ENCODE data around the gene SH3BGRL2.
A peak's percentile ranks its signal among the peaks of the same experiment; 100 is the strongest.

SH3BGRL2 gene

DNA sequence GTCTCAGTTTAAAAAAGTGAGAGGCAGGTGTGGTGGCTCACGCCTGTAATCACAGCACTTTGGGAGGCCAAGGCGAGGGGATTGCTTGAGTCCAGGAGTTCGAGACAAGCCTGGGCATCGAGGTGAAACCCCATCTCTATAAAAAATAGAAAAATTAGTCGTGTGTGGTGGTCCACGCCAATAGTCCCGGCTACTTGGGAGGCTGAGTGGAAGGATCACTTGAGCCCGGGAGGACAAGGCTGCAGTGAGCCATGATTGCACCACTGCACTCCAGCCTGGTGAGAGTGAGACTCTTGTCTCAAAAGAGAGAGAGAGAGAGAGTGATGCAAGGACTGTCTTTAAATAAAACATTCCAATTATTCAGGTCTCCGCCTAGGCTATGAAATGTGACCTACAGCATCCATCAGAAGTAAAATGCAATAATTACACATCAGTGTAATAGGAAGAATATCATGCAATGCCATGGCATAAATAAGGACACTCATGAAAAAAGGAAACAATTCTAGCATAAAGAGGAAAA is 81.5 kb downstream of the SH3BGRL2 start:
- no peak for DNase-seq
- H3K4me3 ChIP-seq (ENCODE audit: control insufficient read depth in 1 of 7, extremely low read depth in 1 of 7, insufficient read depth in 4 of 7, low read depth in 2 of 7, low read length in 6 of 7): no peak overlapping the region
- H3K36me3 ChIP-seq (ENCODE audit: control insufficient read depth in 4 of 4, insufficient read depth in 4 of 4, low read length in 3 of 4): no peaks in the 10 kb centered on the region
- no peaks in the 10 kb centered on the region for H3K4me1 ChIP-seq (ENCODE audit: control extremely low read depth in 1 of 4, control insufficient read depth in 4 of 4, insufficient read depth in 4 of 4, low read length in 3 of 4)
- WGBS (ENCODE audit: insufficient coverage): 98% methylated on average over 8 of the region's 9 CpGs
- ChIA-PET CTCF (interaction anchor here (1.0 to 2.9 kb wide), 3 partner anchors 9 to 143 kb away, joined by 3 to 10 read pairs (median 4); no protein-coding TSS in a partner anchor), POLR2A (no interaction called here)
- no peaks in the 10 kb centered on the region for H3K9me3 ChIP-seq (ENCODE audit: control extremely low read depth in 1 of 5, control insufficient read depth in 4 of 5, insufficient read depth in 2 of 5, low read depth in 1 of 5, low read length in 4 of 5)
- H3K27me3 ChIP-seq (replicated peaks in 2 of 5; ENCODE audit: control insufficient read depth in 4 of 5, insufficient read depth in 5 of 5, low read length in 4 of 5): peaks cover 0 to 3% (median 0%) of the 10 kb centered on the region in 5 experiments
- no peak overlapping the region for H3K27ac ChIP-seq (ENCODE audit: insufficient read depth in 1 of 2, low read depth in 1 of 2, low read length in 2 of 2, poor library complexity in 1 of 2, severe bottlenecking in 2 of 2)

DNA sequence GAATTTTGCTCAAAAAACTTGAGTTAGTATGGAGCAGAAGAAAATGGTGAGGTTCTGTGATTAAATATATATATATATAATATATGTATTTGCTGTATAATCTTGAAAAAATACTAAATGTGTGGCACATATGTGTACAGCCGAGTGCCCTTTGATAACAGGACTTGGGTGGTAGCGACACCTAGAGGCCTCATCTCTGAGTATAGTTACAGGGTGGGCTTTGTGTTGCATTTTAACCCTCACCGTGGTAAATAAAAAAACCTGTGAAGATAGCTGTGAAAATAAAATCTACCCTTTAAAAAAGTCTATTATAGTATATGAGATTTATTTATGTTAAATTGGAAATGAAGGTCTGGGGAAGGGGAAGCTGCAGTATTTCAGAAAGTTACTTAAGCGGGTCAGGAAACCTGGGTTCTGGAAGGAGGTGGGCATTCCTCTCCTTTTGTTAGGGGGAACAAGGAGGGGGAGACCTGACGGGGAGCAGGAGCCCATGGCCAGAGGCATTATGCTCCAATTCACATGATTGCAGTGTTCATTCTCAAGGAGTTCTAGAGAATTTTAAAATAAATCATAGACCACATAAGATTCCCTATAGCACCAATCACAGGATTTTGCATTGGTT is 82.7 kb downstream of the SH3BGRL2 start:
- ChIA-PET CTCF (interaction anchor here (0.7 to 2.2 kb wide), 7 partner anchors 8 to 144 kb away, joined by 3 to 18 read pairs (median 4); no protein-coding TSS in a partner anchor), POLR2A (no interaction called here)
- Histone ChIP-seq H3K36me3 (ENCODE audit: control insufficient read depth in 4 of 4, insufficient read depth in 4 of 4, low read length in 3 of 4) (no peaks in the 10 kb centered on the region), H3K4me1 (ENCODE audit: control extremely low read depth in 1 of 4, control insufficient read depth in 4 of 4, insufficient read depth in 4 of 4, low read length in 3 of 4) (no peaks in the 10 kb centered on the region), H3K27ac (ENCODE audit: insufficient read depth in 1 of 2, low read depth in 1 of 2, low read length in 2 of 2, poor library complexity in 1 of 2, severe bottlenecking in 2 of 2) (no peak overlapping the region), H3K9me3 (ENCODE audit: control extremely low read depth in 1 of 5, control insufficient read depth in 4 of 5, insufficient read depth in 2 of 5, low read depth in 1 of 5, low read length in 4 of 5) (no peaks in the 10 kb centered on the region), H3K27me3 (replicated peaks in 2 of 5; ENCODE audit: control insufficient read depth in 4 of 5, insufficient read depth in 5 of 5, low read length in 4 of 5) (peaks cover 0 to 3% (median 0%) of the 10 kb centered on the region in 5 experiments), H3K4me3 (ENCODE audit: control insufficient read depth in 1 of 7, extremely low read depth in 1 of 7, insufficient read depth in 4 of 7, low read depth in 2 of 7, low read length in 6 of 7) (no peak overlapping the region)
- 43% methylated on average over 2 of the region's 5 CpGs for WGBS (ENCODE audit: insufficient coverage)
- peak; percentile 58 to 80 (median 73) for DNase-seq

DNA sequence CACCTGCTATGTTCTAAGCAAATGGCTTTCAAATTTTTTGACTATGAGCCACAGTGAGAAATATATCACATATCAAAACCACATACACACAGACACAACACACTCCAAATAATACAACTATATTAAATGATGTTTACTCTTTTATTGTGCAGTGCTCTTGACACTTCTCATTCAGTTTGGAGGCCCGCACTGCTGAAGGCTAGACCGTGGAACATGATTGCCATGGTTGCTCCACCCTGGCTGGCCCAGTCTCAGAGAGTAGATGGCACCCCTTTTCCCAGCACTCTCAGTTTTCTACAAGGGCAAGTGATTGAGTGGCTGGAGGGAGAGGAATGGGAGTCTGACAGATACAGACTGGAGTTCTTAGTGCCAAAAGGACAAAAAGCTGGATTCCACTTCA is 86.9 kb downstream of the SH3BGRL2 start:
- H3K36me3 ChIP-seq (ENCODE audit: control insufficient read depth in 4 of 4, insufficient read depth in 4 of 4, low read length in 3 of 4): no peaks in the 10 kb centered on the region
- no peak overlapping the region for H3K4me3 ChIP-seq (ENCODE audit: control insufficient read depth in 1 of 7, extremely low read depth in 1 of 7, insufficient read depth in 4 of 7, low read depth in 2 of 7, low read length in 6 of 7)
- no peaks in the 10 kb centered on the region for H3K9me3 ChIP-seq (ENCODE audit: control extremely low read depth in 1 of 5, control insufficient read depth in 4 of 5, insufficient read depth in 2 of 5, low read depth in 1 of 5, low read length in 4 of 5)
- ChIA-PET CTCF (interaction anchor here (1.1 kb wide), 1 partner anchor 149 kb away, joined by 3 read pairs; no protein-coding TSS in a partner anchor), POLR2A (no interaction called here)
- WGBS (ENCODE audit: insufficient coverage): 87% methylated on average over 2 of the region's 2 CpGs
- no peaks in the 10 kb centered on the region for H3K4me1 ChIP-seq (ENCODE audit: control extremely low read depth in 1 of 4, control insufficient read depth in 4 of 4, insufficient read depth in 4 of 4, low read length in 3 of 4)
- no peak for DNase-seq
- H3K27ac ChIP-seq (ENCODE audit: insufficient read depth in 1 of 2, low read depth in 1 of 2, low read length in 2 of 2, poor library complexity in 1 of 2, severe bottlenecking in 2 of 2): no peak overlapping the region
- H3K27me3 ChIP-seq (replicated peaks in 2 of 5; ENCODE audit: control insufficient read depth in 4 of 5, insufficient read depth in 5 of 5, low read length in 4 of 5): peaks cover 0 to 3% (median 0%) of the 10 kb centered on the region in 5 experiments

- Histone ChIP-seq H3K27me3 (replicated peaks in 2 of 5; ENCODE audit: control insufficient read depth in 4 of 5, insufficient read depth in 5 of 5, low read length in 4 of 5) (peaks cover 0 to 3% (median 0%) of the 10 kb centered on the region in 5 experiments), H3K4me1 (ENCODE audit: control extremely low read depth in 1 of 4, control insufficient read depth in 4 of 4, insufficient read depth in 4 of 4, low read length in 3 of 4) (no peaks in the 10 kb centered on the region), H3K27ac (ENCODE audit: insufficient read depth in 1 of 2, low read depth in 1 of 2, low read length in 2 of 2, poor library complexity in 1 of 2, severe bottlenecking in 2 of 2) (no peak overlapping the region), H3K36me3 (ENCODE audit: control insufficient read depth in 4 of 4, insufficient read depth in 4 of 4, low read length in 3 of 4) (no peaks in the 10 kb centered on the region), H3K9me3 (ENCODE audit: control extremely low read depth in 1 of 5, control insufficient read depth in 4 of 5, insufficient read depth in 2 of 5, low read depth in 1 of 5, low read length in 4 of 5) (no peaks in the 10 kb centered on the region), H3K4me3 (ENCODE audit: control insufficient read depth in 1 of 7, extremely low read depth in 1 of 7, insufficient read depth in 4 of 7, low read depth in 2 of 7, low read length in 6 of 7) (no peak overlapping the region)
- no peak for DNase-seq
- ChIA-PET POLR2A (no interaction called here), CTCF (interaction anchor here (1.1 to 1.9 kb wide), 2 partner anchors 10 to 150 kb away, joined by 3 to 5 read pairs; no protein-coding TSS in a partner anchor)
- 93% methylated on average over 7 of the region's 8 CpGs for WGBS (ENCODE audit: insufficient coverage)
Measured at GRCh38 chr6:79718509-79719247, 87.5 kb downstream of the SH3BGRL2 start.

GRCh38 chr6:79719248-79719960 is 88.3 kb downstream of the SH3BGRL2 start:
- POLR2A ChIA-PET: no interaction called here
- Histone ChIP-seq H3K4me1 (ENCODE audit: control extremely low read depth in 1 of 4, control insufficient read depth in 4 of 4, insufficient read depth in 4 of 4, low read length in 3 of 4) (no peaks in the 10 kb centered on the region), H3K27me3 (replicated peaks in 2 of 5; ENCODE audit: control insufficient read depth in 4 of 5, insufficient read depth in 5 of 5, low read length in 4 of 5) (peaks cover 0 to 4% (median 0%) of the 10 kb centered on the region in 5 experiments), H3K36me3 (ENCODE audit: control insufficient read depth in 4 of 4, insufficient read depth in 4 of 4, low read length in 3 of 4) (no peaks in the 10 kb centered on the region), H3K9me3 (ENCODE audit: control extremely low read depth in 1 of 5, control insufficient read depth in 4 of 5, insufficient read depth in 2 of 5, low read depth in 1 of 5, low read length in 4 of 5) (no peaks in the 10 kb centered on the region), H3K4me3 (ENCODE audit: control insufficient read depth in 1 of 7, extremely low read depth in 1 of 7, insufficient read depth in 4 of 7, low read depth in 2 of 7, low read length in 6 of 7) (no peak overlapping the region), H3K27ac (ENCODE audit: insufficient read depth in 1 of 2, low read depth in 1 of 2, low read length in 2 of 2, poor library complexity in 1 of 2, severe bottlenecking in 2 of 2) (no peak overlapping the region)
- DNase-seq: no peak
- 94% methylated on average over 4 of the region's 6 CpGs for WGBS (ENCODE audit: insufficient coverage)
- CTCF ChIA-PET: interaction anchor here (1.9 kb wide), 1 partner anchor 11 kb away, joined by 5 read pairs; no protein-coding TSS in a partner anchor

GRCh38 chr6:79724816-79725215 is 93.7 kb downstream of the SH3BGRL2 start:
- Histone ChIP-seq H3K27ac (ENCODE audit: insufficient read depth in 1 of 2, low read depth in 1 of 2, low read length in 2 of 2, poor library complexity in 1 of 2, severe bottlenecking in 2 of 2) (no peak overlapping the region), H3K36me3 (ENCODE audit: control insufficient read depth in 4 of 4, insufficient read depth in 4 of 4, low read length in 3 of 4) (no peaks in the 10 kb centered on the region), H3K27me3 (replicated peaks in 2 of 5; ENCODE audit: control insufficient read depth in 4 of 5, insufficient read depth in 5 of 5, low read length in 4 of 5) (peaks cover 0 to 3% (median 0%) of the 10 kb centered on the region in 5 experiments), H3K9me3 (ENCODE audit: control extremely low read depth in 1 of 5, control insufficient read depth in 4 of 5, insufficient read depth in 2 of 5, low read depth in 1 of 5, low read length in 4 of 5) (no peaks in the 10 kb centered on the region), H3K4me1 (ENCODE audit: control extremely low read depth in 1 of 4, control insufficient read depth in 4 of 4, insufficient read depth in 4 of 4, low read length in 3 of 4) (no peaks in the 10 kb centered on the region), H3K4me3 (ENCODE audit: control insufficient read depth in 1 of 7, extremely low read depth in 1 of 7, insufficient read depth in 4 of 7, low read depth in 2 of 7, low read length in 6 of 7) (no peak overlapping the region)
- DNase-seq: no peak
- CTCF ChIA-PET: no interaction called here
- WGBS (ENCODE audit: insufficient coverage): no CpG with 5 or more reads among the region's 2 CpGs
- POLR2A ChIA-PET: no interaction called here
